GM12874 (cell line): ENCODE results near the gene IL11RA.

Experiments used
- TF ChIP-seq, protein P1 (sequence below): IDR thresholded peaks from 2 replicates; pipeline ENCODE4 v1.5.1; 2011; ENCODE audit warnings: low read depth, mild to moderate bottlenecking, control low read depth, low read length, moderate library complexity; ENCODE audit not compliant: insufficient read depth

Gene IL11RA

DNA sequence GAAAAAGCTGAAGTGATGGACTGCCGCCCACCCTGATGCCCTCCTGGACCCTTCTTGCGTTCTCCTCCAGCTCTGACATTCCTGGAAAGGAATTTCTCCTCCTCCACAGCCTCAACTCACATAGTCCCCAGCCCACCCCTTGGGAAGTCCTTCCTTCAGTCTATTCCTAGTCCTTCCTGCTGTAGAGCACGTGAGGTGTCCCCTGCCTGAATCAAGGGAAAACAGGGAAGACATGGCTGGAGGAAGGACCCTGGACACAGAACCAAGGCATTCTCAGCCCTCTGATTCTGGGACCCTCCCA lies 26.8 kb upstream of the IL11RA start:
- TF ChIP-seq, protein P1, sequence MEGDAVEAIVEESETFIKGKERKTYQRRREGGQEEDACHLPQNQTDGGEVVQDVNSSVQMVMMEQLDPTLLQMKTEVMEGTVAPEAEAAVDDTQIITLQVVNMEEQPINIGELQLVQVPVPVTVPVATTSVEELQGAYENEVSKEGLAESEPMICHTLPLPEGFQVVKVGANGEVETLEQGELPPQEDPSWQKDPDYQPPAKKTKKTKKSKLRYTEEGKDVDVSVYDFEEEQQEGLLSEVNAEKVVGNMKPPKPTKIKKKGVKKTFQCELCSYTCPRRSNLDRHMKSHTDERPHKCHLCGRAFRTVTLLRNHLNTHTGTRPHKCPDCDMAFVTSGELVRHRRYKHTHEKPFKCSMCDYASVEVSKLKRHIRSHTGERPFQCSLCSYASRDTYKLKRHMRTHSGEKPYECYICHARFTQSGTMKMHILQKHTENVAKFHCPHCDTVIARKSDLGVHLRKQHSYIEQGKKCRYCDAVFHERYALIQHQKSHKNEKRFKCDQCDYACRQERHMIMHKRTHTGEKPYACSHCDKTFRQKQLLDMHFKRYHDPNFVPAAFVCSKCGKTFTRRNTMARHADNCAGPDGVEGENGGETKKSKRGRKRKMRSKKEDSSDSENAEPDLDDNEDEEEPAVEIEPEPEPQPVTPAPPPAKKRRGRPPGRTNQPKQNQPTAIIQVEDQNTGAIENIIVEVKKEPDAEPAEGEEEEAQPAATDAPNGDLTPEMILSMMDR, result no peak

DNA sequence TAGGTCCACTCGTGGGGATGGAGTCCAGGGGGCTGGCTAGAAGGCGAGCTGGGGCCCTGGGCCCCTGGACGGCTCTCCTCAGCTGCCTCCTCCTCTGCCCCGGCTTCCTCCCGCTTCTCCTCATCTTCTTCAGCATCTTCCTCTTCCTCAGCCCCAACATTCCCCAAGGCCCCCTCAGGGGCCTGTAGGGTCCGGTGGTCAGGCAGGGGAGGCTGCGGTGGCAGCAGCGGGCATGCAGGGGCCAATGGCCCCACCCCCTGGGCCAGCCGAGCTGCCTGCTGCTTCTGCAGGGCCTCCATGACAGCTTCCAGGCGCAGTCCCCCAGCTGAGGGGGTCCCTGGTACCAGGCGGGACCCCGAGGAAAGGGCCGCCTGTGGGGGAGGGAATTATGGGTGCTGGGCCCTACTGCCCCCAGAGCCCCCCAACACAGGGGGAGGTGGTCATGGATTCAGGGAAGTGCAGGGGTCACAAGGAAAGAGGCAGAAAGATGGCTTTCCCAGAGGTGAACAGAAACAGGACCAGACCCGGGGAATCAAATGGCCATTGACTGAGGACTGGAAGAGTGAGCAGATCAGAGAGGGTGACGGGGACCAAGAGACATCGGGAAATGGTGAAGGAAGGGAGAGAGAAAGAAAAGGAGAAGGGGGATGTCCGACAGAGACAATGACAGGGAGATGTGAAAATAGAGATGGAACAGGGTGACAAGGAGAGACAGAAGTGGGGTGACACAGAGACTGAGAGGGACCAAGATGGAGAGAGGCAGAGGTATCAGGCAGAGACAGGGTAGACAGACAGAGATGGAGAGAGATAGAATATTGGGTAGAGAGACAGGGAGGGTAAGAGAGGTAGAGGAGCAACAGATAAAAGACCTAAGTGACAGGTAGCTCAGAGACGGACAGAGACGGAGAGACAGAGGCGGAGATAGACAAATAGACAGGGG lies 24.0 kb upstream of the IL11RA start:
- TF ChIP-seq, protein P1, result no peak

DNA sequence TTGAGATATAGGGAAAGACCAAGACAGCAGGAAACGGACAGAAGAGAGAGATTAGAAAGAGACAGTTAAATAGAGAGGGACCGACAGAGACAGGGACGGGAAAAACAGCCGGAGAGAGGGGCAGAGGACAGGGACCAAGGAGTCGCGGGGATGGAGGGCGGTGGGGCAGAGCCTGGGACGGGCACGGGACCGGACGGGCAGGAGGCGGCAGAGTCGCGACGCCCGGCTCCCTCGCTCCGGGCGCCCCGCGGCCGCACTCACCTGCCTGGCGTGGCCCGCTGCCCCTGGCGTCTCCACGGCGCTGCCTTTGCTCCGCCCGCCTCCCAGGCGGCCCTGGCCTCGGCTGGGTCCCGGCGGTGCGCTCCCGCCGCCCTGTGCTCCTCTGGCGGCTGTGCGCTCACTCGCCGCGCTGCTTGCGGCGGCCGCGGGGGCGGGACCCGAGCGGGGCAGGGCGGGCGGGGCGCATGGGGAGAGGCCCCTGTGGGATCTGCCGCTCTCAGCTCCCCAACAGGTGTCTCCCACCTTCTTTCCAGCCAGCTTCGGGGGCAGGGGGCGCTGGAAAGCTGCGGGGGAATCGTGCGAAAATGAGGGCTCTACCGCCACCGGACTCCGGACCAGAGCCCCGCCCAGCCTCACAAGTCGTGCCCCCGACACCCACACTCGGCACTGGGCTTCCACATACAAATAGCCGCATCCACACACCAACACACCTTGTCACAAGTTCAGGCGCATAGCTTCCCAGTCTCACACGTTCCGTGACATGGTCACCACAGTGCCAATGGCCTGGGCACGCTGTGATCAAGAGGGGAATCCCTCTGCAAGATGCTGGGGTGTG lies 23.1 kb upstream of the IL11RA start, which contains the start of gene ARID3C:
ARID3C (minus strand) TSS at position 411 of the 835 bp plus-strand sequence. CDS start 1,052 bp downstream, outside the sequence.
- TF ChIP-seq, protein P1, result no peak

DNA sequence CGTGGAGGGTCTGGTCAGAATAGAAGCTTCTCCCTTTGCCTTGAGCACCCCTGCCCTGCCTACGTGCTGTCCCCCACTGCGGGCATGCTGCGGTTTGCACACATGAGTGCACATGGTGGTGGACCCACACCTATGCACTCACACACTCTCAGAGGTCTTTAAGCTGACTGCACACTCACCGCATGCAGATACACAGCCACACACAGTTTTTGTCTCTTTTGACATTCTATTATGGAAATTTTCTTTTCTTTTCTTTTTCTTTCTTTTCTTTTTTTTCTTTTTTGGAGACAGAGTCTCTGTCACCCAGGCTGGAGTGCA lies 22.5 kb upstream of the IL11RA start:
- TF ChIP-seq, protein P1, result no peak

DNA sequence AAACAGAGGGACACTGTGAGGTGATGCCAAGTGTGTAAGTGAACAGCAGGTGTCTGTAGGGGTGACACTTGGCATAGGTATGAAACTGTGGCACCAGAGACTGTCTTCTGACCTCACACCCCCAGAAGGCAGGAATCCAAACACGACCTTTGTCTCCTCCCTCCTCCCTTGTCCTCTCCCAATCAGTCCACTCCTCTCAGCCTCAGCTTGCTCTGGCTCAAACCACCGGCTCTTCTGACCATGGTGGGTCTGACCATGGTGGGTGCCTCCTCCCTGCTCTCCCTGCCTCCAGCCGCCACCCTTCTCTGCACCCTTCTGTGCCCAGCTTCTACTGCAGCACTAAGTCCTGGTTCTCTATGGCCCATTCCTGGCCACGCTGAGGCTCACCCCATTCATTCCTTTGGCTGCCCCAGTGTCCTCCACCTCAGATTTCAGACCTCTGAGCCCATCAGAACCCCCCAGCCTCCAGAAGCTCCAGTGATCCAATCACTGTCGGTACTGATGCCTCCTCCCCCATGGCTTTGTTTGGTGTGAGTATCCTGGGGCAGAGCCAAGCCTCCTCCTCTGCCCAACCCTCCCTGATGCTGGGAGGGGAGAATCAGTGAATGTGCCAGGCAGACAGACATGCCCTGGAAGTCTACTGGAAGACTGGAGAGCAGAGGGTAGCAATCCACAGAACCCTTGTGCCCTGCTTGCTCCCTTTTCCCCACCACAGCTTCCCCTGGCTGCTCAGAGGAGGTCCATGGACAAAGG lies 21.4 kb upstream of the IL11RA start:
- TF ChIP-seq, protein P1, result no peak

DNA sequence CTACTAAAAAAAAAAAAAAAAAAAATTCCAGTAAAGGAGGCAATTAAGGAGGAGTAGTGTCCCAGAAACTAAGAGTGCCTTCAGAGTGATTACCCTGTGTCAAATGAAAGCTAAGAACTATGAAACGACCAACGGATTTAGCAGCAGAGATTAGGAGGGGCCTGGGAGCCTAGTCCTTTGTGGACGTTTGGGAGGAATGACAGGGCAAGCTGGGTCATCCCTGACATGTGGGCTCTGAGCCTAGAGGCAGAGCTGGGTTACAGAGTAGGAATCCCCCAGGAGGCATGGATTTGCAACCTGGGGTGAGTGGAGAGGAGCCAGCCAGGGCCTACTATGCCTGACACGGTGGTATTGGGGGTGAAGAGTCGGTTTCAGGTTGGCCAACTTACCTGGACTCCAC lies 18.8 kb upstream of the IL11RA start:
- TF ChIP-seq, protein P1, result no peak
